GM19238 (cell line): ENCODE results near the gene ABHD8.
"Not testable (repeated sequence)": the region's sequence is repeated elsewhere in the genome, so short reads cannot be mapped to it uniquely, and the experiment has no call there.

Experiments used
- DNase-seq: peaks from one replicate; pipeline ENCODE4 v3.0.0; 2011; ENCODE audit warnings: low spot score; ENCODE audit not compliant: insufficient read length

The ABHD8 gene

DNA sequence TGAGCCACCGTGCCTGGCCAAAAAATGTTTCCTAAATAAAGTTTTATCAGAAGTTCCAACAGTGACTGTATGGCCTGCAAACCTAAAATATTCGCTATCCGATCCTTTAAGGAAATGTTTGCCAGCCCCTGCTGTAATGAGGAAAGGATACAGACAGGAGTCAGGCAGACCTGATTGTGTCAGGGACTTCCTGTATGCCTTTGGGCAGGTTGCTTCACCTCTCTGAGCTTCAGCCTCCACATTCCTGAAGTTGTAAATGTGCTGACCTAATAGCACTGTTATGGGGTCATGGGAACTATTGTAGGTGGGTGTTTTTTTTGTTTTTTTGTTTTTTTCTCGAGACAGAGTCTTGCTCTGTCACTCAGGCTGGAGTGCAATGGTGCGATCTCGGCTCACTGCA lies 6.2 kb downstream of the ABHD8 start:
- DNase-seq, result no peak

DNA sequence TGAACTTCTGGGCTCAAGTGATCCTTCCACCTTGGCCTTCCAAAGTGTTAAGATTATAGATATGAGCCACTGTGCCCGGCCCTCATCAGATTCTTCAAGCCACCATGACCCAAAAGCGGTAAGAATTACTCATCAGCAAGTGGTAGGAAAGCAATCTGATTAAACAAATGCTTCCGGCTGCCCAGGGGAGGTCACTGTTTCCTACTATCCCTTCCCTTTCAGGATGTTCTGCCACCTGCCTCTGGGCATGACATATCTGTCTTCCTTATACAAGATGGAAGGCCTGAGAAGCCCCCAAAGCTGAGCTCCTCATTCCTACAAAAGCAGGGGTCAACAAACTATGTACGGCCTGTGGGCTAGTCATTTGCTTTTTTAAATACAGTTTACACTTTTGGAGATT lies 7.0 kb downstream of the ABHD8 start:
- DNase-seq, result no peak

DNA sequence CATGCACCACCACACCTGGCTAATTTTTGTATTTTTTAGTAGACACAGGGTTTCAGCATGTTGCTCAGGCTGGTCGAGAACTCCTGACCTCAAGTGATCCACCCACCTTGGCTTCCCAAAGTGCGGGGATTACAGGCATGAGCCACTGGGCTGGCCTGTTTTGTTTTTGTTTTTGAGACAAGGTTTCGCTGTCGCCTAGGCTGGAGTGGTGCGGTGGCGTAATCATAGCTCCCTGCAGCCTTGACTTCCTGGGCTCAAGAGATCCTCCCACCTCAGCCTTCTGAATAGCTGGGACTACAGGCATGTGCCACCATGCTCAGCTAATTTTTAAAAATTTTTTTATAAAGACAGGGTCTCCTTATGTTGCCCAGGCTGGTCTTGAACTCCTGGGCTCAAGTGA lies 7.7 kb downstream of the ABHD8 start:
- DNase-seq, result not testable (repeated sequence)

DNA sequence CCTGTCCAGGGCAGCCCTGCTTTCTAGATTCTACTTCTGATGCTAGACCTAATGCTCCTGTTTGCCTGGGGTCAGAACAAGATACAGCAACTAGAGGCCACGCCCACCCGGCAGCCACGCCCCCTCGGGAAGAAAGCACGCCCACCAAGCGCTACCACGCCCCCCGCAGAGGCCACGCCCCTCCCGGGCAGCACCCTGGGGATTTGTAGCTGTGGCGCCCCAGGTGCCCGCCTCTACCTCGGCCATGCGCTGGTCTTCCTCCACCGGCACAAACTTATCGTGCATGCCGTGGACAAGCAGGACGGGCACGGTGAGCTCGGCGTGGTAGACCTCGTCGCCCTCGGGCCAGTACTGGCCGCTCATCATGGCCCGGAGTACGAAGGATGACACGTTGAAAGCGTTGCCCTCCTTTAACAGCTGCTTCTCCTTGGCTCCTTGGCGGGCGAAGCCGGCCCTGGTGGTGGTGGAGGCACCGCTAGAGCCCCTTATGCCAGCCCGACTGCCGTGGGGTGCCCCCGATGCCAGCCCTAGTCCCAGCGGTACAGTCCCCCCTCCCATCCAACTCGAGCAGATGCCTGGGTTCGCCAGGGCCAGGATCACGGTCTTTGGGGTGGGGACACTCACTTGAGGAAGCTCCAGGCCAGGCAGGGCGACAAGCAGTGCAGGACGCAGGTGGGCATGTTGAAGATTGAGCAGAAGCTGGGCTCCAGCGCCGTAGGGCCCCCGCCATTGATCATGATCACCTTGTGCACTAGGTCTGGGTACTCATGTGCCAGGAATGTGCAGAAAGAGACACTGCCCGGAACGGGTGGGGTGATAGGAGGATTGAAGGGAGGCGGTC lies 9.0 kb downstream of the ABHD8 start:
- no peak for DNase-seq

DNA sequence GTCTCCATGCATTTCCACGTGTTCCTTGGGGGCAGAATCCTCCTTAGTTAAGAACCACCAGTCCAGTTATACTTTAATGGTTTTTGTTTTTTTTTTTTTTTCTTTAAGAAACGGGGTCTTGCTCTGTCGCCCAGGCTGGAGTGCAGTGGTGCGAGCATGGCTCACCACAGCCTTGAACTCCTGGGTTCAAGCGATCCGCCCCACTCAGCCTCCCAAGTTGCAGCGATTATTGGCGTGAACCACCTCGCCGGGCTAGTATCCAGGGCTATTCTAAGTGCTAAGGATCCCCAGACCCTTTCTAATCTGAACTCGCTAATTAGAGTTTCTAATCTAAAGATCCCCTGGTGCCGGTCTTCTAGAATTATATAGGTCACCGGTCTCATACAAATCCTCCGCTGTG lies 9.6 kb downstream of the ABHD8 start:
- no peak for DNase-seq

DNA sequence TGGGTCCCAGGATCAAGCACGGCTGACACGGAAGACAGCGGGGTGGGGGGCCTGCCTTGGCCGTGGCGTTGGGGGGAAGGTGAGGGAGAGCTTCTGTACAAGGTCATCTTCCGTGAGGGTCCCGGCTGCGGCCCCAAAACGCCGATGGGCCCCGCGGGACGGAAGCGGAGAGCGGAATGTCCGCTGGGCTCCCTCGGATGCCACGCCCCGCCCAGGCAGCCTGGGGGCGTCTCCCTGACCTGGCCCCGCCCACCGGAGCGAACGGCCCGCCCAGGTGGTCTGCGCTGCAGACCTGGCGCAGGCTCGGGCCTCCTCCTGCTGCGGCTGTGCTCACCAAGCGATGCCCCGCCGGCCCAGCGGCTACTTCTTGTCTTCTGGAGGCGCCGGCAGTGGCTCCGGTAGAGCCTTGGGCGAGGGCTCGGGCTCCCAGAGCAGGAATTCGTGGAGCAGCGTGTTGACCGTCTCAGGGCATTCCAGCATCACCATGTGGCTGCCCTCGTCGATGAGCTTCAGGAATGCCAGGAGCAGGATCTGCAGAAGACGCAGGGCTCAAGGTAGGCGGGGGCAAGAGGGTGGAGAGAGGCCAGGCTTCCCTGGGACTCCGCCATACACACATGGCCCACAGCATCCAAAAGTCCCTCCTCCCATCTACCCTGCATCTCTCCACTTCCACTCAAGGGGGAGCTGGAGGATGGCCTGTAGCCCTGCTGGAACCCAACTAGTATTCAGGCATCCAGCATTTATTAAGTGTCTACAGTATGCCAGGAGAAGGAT lies 10.7 kb downstream of the ABHD8 start:
- DNase-seq, result peak; percentile 97

DNA sequence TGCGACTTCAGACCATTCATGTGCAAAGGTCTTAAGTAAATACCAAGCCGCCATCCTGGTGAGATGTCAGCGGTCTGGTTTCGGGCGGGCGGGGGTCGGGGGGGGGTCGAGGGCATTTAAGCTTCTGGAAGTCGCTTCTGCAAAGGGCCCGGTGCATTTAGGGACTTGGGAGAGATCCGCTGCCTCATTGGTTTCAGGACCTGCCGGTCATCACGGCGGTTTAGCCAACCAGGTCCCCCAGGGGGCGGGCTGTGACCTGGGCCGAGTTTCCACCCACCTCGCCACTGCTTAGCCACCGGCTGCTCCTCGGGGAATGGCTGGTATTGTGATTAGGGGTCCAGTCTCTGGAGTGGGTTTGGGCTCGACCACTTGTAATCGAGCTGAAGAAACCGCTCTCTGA lies 13.7 kb downstream of the ABHD8 start:
- peak; percentile 93 for DNase-seq

DNA sequence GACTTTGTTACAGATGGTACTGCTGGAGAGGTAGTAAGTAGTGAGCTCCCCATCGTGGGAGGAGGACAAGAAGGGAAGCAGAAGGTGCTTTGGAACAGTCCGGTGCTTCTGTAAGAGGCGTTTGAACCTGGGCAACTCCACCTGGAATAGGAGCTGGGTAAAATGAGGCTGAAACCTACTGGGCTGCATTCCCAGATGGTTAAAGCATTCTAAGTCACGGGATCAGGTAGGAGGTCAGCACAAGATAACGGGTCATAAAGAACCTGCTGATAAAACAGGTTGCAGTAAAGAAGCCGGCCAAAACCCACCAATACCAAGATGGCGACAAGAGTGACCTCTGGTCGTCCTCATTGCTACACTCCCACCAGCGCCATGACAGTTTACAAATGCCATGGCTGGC lies 16.5 kb downstream of the ABHD8 start:
- DNase-seq, result no peak

DNA sequence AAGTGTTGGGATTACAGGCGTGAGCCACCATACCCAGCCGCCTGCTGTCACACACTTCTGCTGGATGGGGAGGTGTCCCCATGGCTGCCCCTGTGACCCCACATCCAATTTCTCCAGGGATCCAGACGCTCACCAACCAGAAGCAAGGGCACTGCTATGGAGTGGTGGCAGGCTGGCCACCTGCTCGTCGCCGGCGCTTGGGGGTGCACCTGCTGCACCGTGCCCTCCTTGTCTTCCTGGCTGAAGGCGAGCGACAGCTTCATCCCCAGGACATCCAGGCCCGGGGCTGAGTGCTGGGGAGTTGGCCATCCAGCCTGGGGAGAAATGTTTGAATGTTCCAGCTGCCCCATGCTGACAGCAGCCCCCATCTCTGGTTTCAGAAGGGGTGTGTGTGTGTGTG lies 17.0 kb downstream of the ABHD8 start:
- no peak for DNase-seq

DNA sequence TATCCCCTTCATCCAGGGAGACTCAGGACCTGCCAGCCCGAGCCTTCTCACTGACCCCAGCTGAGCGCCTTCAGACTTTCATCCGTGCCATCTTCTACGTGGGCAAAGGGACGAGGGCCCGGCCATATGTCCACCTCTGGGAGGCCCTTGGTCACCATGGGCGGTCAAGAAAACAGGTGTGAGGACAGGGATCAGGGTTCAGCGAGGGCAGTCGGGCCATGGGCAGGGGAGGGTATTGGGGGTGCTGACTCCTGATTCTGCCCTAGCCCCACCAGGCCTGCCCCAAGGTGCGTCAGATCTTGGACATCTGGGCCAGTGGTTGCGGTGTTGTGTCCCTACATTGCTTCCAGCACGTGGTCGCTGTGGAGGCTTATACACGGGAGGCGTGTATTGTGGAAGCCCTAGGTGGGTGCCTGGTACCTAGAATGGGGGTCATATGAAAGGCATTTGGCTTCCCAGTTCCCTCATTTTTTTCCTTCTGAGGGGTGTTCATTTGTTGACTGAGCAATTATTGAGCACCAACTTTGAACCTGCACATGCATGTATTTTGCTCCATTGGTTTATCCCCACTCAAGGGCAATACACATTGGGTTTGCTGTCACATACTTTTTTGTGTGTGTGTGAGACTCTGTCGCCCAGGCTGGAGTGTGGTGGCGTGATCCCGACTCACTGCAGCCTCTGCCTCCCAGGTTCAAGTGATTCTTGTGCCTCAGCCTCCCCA lies 17.6 kb downstream of the ABHD8 start:
- DNase-seq, result no peak

DNA sequence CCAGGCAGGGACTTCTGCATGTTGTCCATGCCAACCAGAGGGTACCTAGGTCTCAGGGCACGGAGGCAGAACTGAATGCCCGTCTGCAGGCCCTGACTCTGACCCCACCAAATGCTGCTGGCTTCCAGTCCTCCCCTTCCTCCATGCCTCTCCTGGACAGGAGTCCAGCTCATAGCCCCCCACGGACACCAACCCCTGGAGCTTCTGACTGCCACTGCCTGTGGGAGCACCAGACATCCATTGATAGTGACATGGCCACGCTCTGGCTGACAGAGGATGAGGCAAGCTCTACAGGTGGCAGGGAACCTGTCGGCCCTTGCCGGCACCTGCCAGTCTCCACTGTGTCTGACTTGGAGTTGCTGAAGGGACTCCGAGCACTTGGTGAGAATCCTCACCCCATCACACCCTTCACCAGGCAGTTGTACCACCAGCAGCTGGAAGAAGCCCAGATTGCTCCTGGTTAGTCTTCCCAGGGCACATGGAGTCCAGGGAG lies 19.7 kb downstream of the ABHD8 start:
- no peak for DNase-seq

DNA sequence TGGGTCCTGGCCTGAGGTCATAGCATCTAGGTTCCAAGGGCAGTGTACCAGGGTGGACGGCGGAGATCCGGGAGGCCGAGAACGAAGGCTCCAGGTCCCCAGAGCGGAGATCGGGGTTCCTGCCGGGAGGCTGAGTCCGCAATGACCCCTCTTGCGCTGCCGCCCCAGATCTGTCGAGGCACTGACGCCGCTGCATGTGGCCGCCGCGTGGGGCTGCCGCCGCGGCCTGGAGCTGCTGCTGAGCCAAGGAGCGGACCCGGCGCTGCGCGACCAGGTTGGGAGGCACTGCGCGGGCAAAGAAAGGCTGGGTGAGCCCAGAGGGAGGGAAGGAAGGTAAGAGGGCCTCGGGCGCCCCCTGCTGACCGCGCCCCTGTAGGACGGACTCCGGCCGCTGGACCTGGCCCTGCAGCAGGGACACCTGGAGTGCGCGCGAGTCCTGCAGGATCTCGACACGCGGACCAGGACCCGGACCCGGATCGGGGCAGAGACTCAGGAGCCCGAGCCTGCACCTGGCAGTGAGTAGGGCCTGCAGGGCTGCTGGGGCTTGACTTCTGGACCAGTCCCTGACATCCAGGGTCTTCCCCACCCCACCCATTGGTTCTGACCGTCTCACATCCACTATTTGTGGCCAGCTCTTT lies 20.6 kb downstream of the ABHD8 start:
- DNase-seq, result peak; percentile 80

DNA sequence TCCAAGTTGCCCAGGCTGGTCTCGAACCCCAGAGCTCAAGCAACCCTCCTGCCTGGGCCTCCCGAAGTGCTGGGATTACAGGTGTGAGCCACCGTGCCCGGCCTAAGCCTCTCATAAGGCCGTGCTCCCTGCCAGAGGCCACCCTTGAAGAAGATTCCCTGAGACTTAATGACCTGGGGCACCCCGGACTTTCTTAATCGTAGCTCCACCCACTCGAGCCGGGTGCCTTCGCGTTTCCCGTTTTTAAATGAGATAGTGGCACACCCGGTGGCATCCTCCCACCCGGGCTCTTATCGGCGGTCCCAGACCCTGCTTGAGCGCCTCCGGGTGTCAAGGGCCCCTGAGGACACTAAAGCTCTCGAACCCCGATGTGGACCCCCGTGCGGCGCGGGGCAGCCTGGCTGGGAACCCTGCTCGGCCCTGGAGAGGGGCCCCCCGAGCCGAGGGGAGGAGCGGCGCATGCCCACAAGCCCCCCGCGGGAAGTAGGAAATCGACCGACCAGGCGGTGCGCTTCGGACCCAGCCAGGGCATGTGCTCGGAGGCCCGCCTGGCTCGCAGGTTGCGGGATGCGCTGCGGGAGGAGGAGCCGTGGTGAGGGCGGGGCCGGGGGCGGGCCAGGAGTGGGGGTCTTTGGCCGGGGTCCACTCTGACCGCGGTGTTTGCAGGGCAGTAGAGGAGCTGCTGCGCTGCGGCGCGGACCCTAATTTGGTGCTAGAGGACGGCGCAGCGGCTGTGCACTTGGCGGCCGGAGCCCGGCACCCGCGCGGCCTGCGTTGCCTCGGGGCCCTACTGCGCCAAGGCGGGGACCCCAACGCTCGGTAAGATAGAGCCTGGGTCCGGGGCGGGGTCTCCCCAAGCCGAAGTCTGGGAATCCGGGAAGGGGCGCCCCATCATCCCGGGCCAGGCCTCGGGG lies 21.6 kb downstream of the ABHD8 start, which contains the start of gene ANKLE1:
ANKLE1 (plus strand) TSS at position 511 of the 914 bp plus-strand sequence; CDS start at position 531, 20 bp downstream.
- DNase-seq, result peak; percentile 56

DNA sequence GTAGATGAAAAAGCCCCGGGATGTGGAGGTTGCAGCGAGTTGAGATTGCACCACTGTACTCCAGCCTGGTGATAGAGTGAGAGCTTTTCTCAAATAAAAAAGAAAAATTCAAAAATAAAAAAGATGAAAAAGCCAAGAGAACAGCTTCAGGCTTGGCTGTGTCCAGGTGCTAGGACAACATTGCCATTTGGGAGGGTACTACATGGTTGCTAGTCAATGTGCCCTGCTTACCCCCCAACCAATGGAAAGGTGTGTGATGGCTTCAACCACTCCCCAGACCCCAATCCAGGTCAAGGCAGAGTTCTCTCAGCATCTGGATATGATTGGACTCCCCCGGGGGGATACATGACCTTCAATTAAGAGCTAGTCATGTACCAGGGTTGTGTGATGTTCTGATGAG lies 23.8 kb downstream of the ABHD8 start:
- DNase-seq, result no peak

DNA sequence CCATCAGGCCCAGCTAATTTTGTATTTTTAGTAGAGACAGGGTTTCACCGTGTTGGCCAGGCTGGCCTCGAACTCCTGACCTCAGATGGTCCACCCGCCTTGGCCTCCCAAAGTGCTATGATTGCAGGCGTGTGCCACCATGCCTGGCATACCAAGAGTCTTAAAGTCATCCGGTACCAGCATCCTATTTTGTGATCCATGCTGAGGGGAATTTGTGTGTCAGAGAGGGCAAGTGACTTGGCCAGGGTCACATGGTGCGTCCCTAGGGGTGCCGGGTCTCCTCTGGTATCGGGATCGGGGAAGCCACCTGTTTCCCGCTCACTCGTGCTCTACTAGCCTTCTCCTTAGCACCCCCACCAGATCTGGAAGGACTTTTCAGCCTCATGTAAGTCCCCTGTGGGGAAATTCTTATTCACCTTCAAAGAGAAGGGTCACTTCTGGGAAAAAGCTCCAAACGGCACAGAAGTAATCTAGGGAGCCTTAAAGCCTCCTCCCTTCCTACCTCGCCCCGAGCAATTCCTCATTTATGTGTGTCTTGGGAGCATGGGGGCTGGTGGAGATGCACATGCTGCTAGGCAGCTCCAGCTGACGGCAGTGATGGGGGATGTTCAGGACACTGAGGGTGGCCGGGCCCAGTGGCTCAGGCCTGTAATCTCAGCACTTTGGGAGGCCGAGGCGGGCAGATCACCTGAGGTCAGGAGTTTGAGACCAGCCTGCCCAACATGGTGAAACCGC lies 27.6 kb downstream of the ABHD8 start:
- no peak for DNase-seq

DNA sequence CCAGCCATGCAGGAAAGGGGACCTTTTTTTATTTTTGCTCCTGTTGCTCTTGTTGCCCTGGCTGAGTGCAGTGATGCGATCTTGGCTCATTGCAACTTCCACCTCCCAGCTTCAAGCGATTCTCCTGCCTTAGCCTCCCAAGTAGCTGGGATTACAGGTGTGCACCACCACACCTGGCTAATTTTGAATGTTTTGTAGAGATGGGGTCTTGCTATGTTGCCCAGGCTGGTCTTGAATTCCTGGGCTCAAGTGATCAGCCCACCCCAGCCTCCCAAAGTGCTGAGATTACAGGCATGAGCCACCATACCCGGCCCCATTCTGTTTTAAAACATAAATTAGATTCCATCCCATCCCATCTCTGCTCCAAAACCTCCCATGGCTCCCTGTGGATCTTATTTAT lies 28.3 kb downstream of the ABHD8 start:
- not testable (repeated sequence) for DNase-seq

DNA sequence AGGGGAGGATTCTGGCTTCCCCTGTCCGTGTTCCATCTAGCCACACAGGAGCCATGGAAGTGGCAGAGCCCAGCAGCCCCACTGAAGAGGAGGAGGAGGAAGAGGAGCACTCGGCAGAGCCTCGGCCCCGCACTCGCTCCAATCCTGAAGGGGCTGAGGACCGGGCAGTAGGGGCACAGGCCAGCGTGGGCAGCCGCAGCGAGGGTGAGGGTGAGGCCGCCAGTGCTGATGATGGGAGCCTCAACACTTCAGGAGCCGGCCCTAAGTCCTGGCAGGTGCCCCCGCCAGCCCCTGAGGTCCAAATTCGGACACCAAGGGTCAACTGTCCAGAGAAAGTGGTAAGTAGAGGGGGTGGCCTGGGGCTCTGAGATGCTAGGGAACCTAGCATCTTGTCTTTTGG lies 34.5 kb downstream of the ABHD8 start:
- no peak for DNase-seq

DNA sequence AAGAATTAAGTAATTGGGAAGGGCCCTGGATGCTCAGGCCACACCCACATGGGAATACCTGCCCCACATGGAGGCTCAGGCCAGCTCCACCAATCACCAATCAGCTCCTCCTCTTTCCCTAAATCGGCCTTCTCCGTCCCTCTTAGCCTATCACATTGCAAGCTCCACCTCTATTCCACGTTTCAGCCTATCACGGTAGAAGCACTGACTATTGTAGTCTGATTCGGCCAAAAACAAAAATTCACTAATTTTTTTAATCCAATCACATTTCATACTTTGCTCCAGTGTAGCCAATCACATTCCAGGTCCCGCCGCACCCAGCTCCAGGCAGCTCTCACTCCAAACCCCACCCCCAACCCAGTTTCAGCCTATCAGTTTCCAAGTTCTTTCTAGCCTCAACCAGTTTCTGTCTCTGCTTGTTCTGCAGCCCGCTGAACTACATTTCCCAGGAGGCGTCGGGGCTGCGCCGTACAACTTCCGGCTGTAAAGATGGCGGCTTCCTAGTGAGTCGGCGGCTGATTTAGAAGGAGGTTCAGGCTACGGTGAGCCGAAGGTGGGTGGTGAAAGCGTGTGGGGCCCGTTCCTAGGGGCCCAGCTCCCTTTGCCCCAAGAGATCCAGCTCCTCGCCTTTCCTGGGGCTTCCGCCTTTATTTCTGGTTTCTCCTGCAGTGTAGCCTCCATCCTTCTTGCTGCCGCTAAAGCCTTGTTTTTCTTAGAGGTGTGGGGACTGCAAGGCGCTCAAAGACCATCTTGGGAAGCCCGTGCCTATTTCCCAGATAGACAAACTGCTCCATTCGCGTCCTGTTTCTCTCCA lies 36.0 kb downstream of the ABHD8 start, which contains the start of gene BABAM1:
BABAM1 (plus strand) TSS at position 469 of the 814 bp plus-strand sequence. CDS start 1,364 bp downstream, outside the sequence.
- DNase-seq, result peak; percentile 98

DNA sequence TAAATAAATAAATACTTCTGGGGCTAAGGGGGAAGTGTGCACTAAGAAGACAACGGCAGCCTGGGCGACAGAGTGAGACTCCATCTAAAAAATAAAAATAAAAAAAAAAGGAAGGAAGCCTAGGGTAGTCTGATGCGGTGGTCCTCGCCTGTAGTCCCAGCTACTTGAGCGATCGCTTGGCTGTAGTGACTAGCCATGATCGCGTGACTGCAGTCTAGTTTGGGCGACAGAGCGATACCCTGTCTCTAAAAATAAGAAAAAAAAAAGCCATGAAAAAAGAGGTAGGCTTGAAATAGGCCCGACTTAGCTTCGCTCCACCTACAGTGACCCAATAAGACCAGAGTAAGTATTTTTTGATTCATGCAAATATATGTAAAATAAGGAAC lies 36.6 kb downstream of the ABHD8 start:
- DNase-seq, result no peak
